OCI-LY7 (cell line): Measurements from ENCODE around the gene POC1B. TPM values are rescaled to one million over a fixed set of nuclear protein-coding genes. Genes with fewer than 3 reads are reported as not detected.

Experiments used
- BruUV-seq: library from RNA; stranded (reverse); fragments of 400-500 nt; replicated peaks from 2 replicates; lab custom pipeline; 2021; lab: Mats Ljungman, UMichigan
- CTCF ChIA-PET: fragments of 300-600 bp; sonication (Branson Sonifier 250); formaldehyde crosslinking; loops from one replicate; lab custom pipeline; 2022; ENCODE audit warnings: antibody characterized with exemption; ENCODE audit not compliant: unreplicated experiment; lab: Charles Lee
- POLR2A ChIA-PET: fragments of 300-600 bp; sonication (Branson Sonifier 250); formaldehyde crosslinking; loops from one replicate; lab custom pipeline; 2022; ENCODE audit warnings: antibody characterized with exemption; lab: Charles Lee
- DNase-seq: peaks from one replicate; pipeline ENCODE4 v3.0.0-alpha.2; 2015; ENCODE audit warnings: low spot score
- H2AFZ ChIP-seq: fragments of 200-600 bp; sonication (generic), shearing (Covaris generic); 2 replicates; pipeline ENCODE4 v1.6.1; 2014; ENCODE audit warnings: mild to moderate bottlenecking, antibody characterized with exemption, low read length, moderate library complexity
- H3K27ac ChIP-seq: fragments of 200-600 bp; sonication (generic); 2 replicates; pipeline ENCODE4 v1.5.1; 2014; ENCODE audit warnings: mixed run types, low read depth, mild to moderate bottlenecking, moderate library complexity, low read length, inconsistent platforms; ENCODE audit not compliant: poor library complexity, severe bottlenecking
- H3K36me3 ChIP-seq: fragments of 200-600 bp; sonication (generic); 2 replicates; pipeline ENCODE4 v1.6.1; 2014; ENCODE audit warnings: mild to moderate bottlenecking, antibody characterized with exemption, low read length, moderate library complexity, mixed read lengths; ENCODE audit not compliant: insufficient read depth
- H3K4me1 ChIP-seq: fragments of 200-600 bp; sonication (generic); 2 replicates; pipeline ENCODE4 v1.5.1; 2014; ENCODE audit warnings: mild to moderate bottlenecking, low read length; ENCODE audit not compliant: insufficient read depth, poor library complexity, severe bottlenecking
- H3K4me2 ChIP-seq: fragments of 200-600 bp; sonication (generic); 2 replicates; pipeline ENCODE4 v1.6.1; 2014; ENCODE audit warnings: mild to moderate bottlenecking, low read length
- H3K4me3 ChIP-seq: fragments of 200-600 bp; sonication (generic); 2 replicates; pipeline ENCODE4 v1.5.1; 2014; ENCODE audit warnings: mild to moderate bottlenecking, low read depth, low read length; ENCODE audit not compliant: poor library complexity, severe bottlenecking
- H3K79me2 ChIP-seq: fragments of 200-600 bp; sonication (generic); 2 replicates; pipeline ENCODE4 v1.6.1; 2016; ENCODE audit warnings: low read depth, mild to moderate bottlenecking, low read length, moderate library complexity, mixed read lengths; ENCODE audit not compliant: insufficient read depth
- H3K9me2 ChIP-seq: fragments of 200-600 bp; sonication (generic); 2 replicates; pipeline ENCODE4 v1.6.1; 2016; ENCODE audit warnings: mild to moderate bottlenecking, low read length, mixed read lengths; ENCODE audit not compliant: insufficient read depth
- H3K9me3 ChIP-seq: fragments of 200-600 bp; sonication (generic); 2 replicates; pipeline ENCODE4 v1.6.1; 2014; ENCODE audit warnings: mild to moderate bottlenecking, mixed run types, low read length, mixed read lengths
- H4K20me1 ChIP-seq: fragments of 200-600 bp; sonication (generic); 2 replicates; pipeline ENCODE4 v1.6.1; 2014; ENCODE audit warnings: mild to moderate bottlenecking, antibody characterized with exemption, low read length, moderate library complexity, mixed read lengths; ENCODE audit not compliant: insufficient read depth
- EZH2phosphoT487 ChIP-seq: fragments of 200-600 bp; sonication (generic); IDR thresholded peaks from 2 replicates; pipeline ENCODE4 v1.6.1; 2018; ENCODE audit warnings: low read depth, borderline replicate concordance, mild to moderate bottlenecking, mixed run types, antibody characterized with exemption, low read length, moderate library complexity, mixed read lengths
- intact Hi-C: fragments of 100-400 bp; cut with micrococcal nuclease; formaldehyde crosslinking; loops from one replicate; pipeline ENCODE4 v1.10.0; 2022; ENCODE audit not compliant: unreplicated experiment
- total RNA-seq, 2 experiments: library from RNA; depleted of rRNA in 1 of 2; stranded (reverse); fragments of >200 nt in 1 of 2; shearing (Covaris generic) in 1 of 2; gene quantifications; 2 replicates each; pipeline ENCODE4 v1.2.3, GENCODE V29; 2014 to 2022
- TF ChIP-seq, protein P1 (sequence below): fragments of 200-600 bp; sonication (generic); conservative IDR thresholded peaks from 2 replicates; pipeline ENCODE4 v1.5.1; 2014; ENCODE audit warnings: mild to moderate bottlenecking, antibody characterized with exemption, low read length, moderate library complexity, mixed read lengths

Gene POC1B
- total RNA-seq, 2 experiments from 2014 or later = 28.9 to 30.9 TPM

DNA sequence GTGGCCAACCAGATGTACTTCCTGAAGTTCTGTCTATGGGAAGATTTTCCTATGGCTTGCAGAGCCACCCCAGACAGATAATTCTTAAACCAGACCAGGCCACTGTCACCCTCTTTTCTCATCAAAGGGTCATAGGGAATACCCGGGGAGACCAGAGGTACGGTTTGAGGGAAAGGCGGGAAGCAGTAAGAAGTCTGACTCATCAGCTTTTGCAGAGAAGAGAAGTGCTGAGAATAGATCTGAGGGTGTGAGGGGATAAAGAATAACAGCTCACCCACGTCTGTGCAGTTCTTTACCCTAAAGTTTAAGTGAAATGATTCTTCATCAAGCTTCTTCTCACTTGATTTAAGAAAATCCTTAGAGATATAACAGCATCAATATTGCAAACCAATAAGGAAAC is 21.3 kb upstream of the POC1B start:
- H3K9me2 ChIP-seq = no peaks in the 10 kb centered on the region
- H3K9me3 ChIP-seq = no peaks in the 10 kb centered on the region
- BruUV-seq = no TSS peak
- CTCF ChIA-PET = no interaction called here
- DNase-seq = no peak
- H3K4me2 ChIP-seq = no peak overlapping the region
- POLR2A ChIA-PET = interaction anchor here (1.0 to 1.1 kb wide), 2 partner anchors 26 to 292 kb away, joined by 3 read pairs; no protein-coding TSS in a partner anchor
- H3K4me3 ChIP-seq = no peak overlapping the region
- TF ChIP-seq EZH2phosphoT487 = no peak
- TF ChIP-seq, protein P1, sequence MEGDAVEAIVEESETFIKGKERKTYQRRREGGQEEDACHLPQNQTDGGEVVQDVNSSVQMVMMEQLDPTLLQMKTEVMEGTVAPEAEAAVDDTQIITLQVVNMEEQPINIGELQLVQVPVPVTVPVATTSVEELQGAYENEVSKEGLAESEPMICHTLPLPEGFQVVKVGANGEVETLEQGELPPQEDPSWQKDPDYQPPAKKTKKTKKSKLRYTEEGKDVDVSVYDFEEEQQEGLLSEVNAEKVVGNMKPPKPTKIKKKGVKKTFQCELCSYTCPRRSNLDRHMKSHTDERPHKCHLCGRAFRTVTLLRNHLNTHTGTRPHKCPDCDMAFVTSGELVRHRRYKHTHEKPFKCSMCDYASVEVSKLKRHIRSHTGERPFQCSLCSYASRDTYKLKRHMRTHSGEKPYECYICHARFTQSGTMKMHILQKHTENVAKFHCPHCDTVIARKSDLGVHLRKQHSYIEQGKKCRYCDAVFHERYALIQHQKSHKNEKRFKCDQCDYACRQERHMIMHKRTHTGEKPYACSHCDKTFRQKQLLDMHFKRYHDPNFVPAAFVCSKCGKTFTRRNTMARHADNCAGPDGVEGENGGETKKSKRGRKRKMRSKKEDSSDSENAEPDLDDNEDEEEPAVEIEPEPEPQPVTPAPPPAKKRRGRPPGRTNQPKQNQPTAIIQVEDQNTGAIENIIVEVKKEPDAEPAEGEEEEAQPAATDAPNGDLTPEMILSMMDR = no peak
- no peaks in the 10 kb centered on the region for H3K79me2 ChIP-seq
- H2AFZ ChIP-seq = no peak overlapping the region
- no peak overlapping the region for H3K27ac ChIP-seq
- no peaks in the 10 kb centered on the region for H4K20me1 ChIP-seq
- no peaks in the 10 kb centered on the region for H3K36me3 ChIP-seq
- peaks cover 5% of the 10 kb centered on the region for H3K4me1 ChIP-seq
- intact Hi-C loops = loop anchor here (10.0 kb wide), 1 partner anchor 708 kb away; no protein-coding TSS in a partner anchor

DNA sequence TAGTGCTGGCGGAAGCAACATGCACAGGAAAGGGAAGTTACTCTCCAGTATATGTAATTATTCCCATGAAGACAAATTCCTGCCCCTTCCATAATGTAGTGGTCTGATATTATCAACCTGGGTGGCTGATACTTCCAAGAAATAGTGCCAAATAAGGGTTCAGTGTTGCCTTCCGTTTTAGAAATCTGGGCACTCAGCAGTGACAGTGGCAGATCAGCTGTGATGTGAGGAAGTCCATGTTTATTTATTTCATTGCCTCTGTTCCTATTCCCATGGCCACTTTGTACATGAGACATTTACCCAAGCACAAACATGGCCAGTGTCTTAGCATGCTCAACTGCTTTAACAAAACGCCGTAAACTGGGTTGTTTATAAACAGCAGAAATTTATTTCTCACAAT is 20.3 kb upstream of the POC1B start:
- DNase-seq = no peak
- H3K4me3 ChIP-seq = no peak overlapping the region
- no peak overlapping the region for H3K4me2 ChIP-seq
- POLR2A ChIA-PET = no interaction called here
- H3K9me2 ChIP-seq = no peaks in the 10 kb centered on the region
- no TSS peak for BruUV-seq
- H2AFZ ChIP-seq = no peak overlapping the region
- H3K4me1 ChIP-seq = peaks cover 5% of the 10 kb centered on the region
- H3K27ac ChIP-seq = no peak overlapping the region
- H3K9me3 ChIP-seq = no peaks in the 10 kb centered on the region
- H3K79me2 ChIP-seq = no peaks in the 10 kb centered on the region
- intact Hi-C loops = loop anchor here (10.0 kb wide), 1 partner anchor 709 kb away; no protein-coding TSS in a partner anchor
- TF ChIP-seq, protein P1 = no peak
- no peak for TF ChIP-seq EZH2phosphoT487
- CTCF ChIA-PET = no interaction called here
- no peaks in the 10 kb centered on the region for H4K20me1 ChIP-seq
- no peaks in the 10 kb centered on the region for H3K36me3 ChIP-seq

DNA sequence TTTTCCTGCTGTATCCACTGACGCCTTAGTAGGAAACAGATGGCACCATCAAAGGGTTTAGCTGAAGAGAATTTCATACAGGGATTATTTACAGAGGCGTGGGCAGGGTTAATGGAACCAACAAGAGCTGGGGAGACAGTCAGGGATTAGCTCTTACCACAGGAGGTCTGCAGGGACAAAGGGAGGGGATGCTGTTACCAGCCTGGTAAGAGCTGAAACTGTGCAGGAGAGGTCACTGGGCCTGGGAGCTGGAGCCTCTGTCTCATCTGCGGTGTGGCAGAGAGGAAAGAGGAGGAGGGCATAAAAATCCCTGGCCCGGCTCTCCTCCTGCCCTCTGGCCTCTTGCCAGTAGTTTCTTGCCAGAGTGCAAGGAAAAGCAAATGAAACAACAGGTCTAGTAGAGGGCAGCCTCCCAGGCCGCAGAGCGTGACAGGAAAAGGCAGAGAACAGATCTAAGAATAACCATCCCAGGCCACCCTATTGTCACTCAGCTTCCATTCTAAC is 18.9 kb upstream of the POC1B start:
- no peak overlapping the region for H2AFZ ChIP-seq
- no peak overlapping the region for H3K27ac ChIP-seq
- H3K9me2 ChIP-seq = no peaks in the 10 kb centered on the region
- CTCF ChIA-PET = interaction anchor here (0.6 to 1.7 kb wide), 2 partner anchors 386 to 619 kb away, joined by 4 to 5 read pairs; no protein-coding TSS in a partner anchor
- no peak overlapping the region for H3K4me2 ChIP-seq
- no peak for DNase-seq
- no peaks in the 10 kb centered on the region for H3K36me3 ChIP-seq
- H3K79me2 ChIP-seq = no peaks in the 10 kb centered on the region
- peaks cover 5% of the 10 kb centered on the region for H3K4me1 ChIP-seq
- TF ChIP-seq, protein P1 = no peak
- no peak for TF ChIP-seq EZH2phosphoT487
- no peaks in the 10 kb centered on the region for H3K9me3 ChIP-seq
- intact Hi-C loops = loop anchor here (5.0 to 10.0 kb wide), 4 partner anchors 163 to 1313 kb away; partner anchors contain the start of gene ATP2B1
- no TSS peak for BruUV-seq
- H3K4me3 ChIP-seq = no peak overlapping the region
- POLR2A ChIA-PET = interaction anchor here (0.6 to 1.4 kb wide), 6 partner anchors 145 to 714 kb away, joined by 3 to 4 read pairs (median 3); no protein-coding TSS in a partner anchor
- no peaks in the 10 kb centered on the region for H4K20me1 ChIP-seq
